Nephron (organoid): ENCODE data around the gene BTBD2.

ENCODE experiments used
- H3K27ac Mint-ChIP-seq, 3 experiments: 2 replicates each; pipeline ENCODE4 v1.8.0; 2020; ENCODE audit warnings: mixed read lengths in 3 of 3, mild to moderate bottlenecking in 2 of 3, moderate library complexity in 1 of 3
- H3K27me3 Mint-ChIP-seq: 2 replicates; pipeline ENCODE4 v1.8.0; 2021; ENCODE audit warnings: low read depth, mild to moderate bottlenecking, moderate library complexity, mixed read lengths
- H3K36me3 Mint-ChIP-seq: 2 replicates; pipeline ENCODE4 v1.8.0; 2020; ENCODE audit warnings: low read depth, mixed read lengths
- H3K4me1 Mint-ChIP-seq: 2 replicates; pipeline ENCODE4 v1.8.0; 2020; ENCODE audit warnings: mixed read lengths
- H3K4me3 Mint-ChIP-seq, 3 experiments: 2 replicates each; pipeline ENCODE4 v1.8.0; 2020; ENCODE audit warnings: mild to moderate bottlenecking in 3 of 3, mixed read lengths in 3 of 3, moderate library complexity in 2 of 3
- H3K9me3 Mint-ChIP-seq: 2 replicates; pipeline ENCODE4 v1.8.0; 2020; ENCODE audit warnings: mixed read lengths
- TF ChIP-seq, protein P1 (sequence below), 3 experiments: fragments of 200-600 bp; sonication (generic); IDR thresholded peaks; one replicate each; pipeline ENCODE4 v1.5.0; 2021; ENCODE audit warnings: antibody characterized with exemption in 3 of 3; ENCODE audit not compliant: unreplicated experiment in 3 of 3

Gene BTBD2

GRCh38 chr19:2033825-2034159, 18.3 kb upstream of the BTBD2 start:
- TF ChIP-seq, protein P1, sequence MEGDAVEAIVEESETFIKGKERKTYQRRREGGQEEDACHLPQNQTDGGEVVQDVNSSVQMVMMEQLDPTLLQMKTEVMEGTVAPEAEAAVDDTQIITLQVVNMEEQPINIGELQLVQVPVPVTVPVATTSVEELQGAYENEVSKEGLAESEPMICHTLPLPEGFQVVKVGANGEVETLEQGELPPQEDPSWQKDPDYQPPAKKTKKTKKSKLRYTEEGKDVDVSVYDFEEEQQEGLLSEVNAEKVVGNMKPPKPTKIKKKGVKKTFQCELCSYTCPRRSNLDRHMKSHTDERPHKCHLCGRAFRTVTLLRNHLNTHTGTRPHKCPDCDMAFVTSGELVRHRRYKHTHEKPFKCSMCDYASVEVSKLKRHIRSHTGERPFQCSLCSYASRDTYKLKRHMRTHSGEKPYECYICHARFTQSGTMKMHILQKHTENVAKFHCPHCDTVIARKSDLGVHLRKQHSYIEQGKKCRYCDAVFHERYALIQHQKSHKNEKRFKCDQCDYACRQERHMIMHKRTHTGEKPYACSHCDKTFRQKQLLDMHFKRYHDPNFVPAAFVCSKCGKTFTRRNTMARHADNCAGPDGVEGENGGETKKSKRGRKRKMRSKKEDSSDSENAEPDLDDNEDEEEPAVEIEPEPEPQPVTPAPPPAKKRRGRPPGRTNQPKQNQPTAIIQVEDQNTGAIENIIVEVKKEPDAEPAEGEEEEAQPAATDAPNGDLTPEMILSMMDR (IDR thresholded peaks at IDR 0.05; ENCODE audit: unreplicated experiment in 3 of 3): no peak
- no peaks in the 10 kb centered on the region for H3K9me3 Mint-ChIP-seq

GRCh38 chr19:2033115-2033824, 17.8 kb upstream of the BTBD2 start:
- Mint-ChIP-seq H3K27me3 (no peaks in the 10 kb centered on the region), H3K9me3 (no peaks in the 10 kb centered on the region), H3K36me3 (peaks cover 4% of the 10 kb centered on the region), H3K4me1 (peaks cover 10% of the 10 kb centered on the region), H3K27ac (no peak overlapping the region), H3K4me3 (no peak overlapping the region)
- TF ChIP-seq, protein P1 (IDR thresholded peaks at IDR 0.05; ENCODE audit: unreplicated experiment in 3 of 3): no peak

More at GRCh38 chr19:2033825-2034159, 18.3 kb upstream of the BTBD2 start:
- Mint-ChIP-seq H3K4me3 (no peak overlapping the region), H3K27ac (no peak overlapping the region), H3K4me1 (peaks cover 10% of the 10 kb centered on the region), H3K27me3 (no peaks in the 10 kb centered on the region), H3K36me3 (peaks cover 4% of the 10 kb centered on the region)

DNA sequence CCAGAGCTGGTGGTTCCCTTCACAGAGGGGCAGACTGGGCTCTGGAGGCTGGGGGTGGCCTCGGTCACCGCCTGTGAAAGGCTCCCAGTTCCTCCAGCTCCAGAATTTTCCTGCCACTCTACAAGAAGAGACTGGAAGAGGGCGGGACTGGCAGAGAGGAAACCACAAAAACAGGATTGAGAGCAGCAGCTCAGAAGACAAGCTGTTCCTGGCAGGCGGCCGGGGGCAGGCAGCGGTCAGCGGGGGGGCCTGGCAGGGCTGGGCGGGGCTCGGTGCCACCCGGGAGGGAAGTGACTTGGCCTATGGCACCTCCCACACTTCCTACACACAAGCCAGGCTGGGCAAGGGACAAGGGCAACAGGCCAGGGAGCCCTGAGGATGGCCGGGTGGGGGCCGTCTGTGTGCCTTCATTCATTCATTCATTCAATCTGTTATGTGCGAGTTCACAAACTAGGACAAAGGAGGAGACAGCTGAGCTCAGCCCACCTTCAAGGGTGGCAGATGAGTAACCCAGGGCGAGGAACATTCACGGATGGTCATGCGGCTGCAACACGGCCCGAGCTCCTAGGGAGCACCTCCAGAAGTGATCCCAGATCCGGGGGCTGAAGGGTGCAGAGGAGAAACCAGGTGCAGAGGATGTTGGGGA, 16.9 kb upstream of the BTBD2 start:
- Mint-ChIP-seq H3K9me3 (no peaks in the 10 kb centered on the region), H3K27ac (peak overlapping the region; percentile 18 to 67 (median 63)), H3K27me3 (no peaks in the 10 kb centered on the region), H3K4me1 (peaks cover 10% of the 10 kb centered on the region), H3K36me3 (no peaks in the 10 kb centered on the region), H3K4me3 (peak overlapping the region in 1 of 3 experiments; percentile 7)
- TF ChIP-seq, protein P1 (IDR thresholded peaks at IDR 0.05; ENCODE audit: unreplicated experiment in 3 of 3): no peak

DNA sequence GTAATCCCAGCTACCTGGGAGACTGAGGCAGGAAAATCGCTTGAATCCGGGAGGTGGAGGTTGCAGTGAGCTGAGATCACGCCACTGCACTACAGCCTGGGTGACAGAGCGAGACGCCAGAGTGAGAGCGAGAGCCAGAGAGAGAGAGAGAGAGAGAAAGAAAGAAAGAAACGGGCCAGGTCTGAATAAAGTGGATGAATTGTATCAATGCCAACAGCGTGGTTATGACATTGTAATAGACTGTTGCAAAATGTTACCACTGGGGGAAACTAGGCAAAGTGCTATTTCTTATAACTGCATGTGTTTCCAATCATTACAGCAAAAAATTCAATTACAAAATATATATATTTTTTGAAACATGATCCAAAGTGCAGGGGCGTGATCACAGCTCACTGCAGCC, 11.8 kb upstream of the BTBD2 start:
- Mint-ChIP-seq H3K9me3 (peaks cover 7% of the 10 kb centered on the region), H3K27me3 (peaks cover 5% of the 10 kb centered on the region), H3K4me3 (no peak overlapping the region), H3K27ac (peak overlapping the region in 2 of 3 experiments; percentile 52 to 59), H3K36me3 (no peaks in the 10 kb centered on the region), H3K4me1 (peaks cover 5% of the 10 kb centered on the region)
- TF ChIP-seq, protein P1 (IDR thresholded peaks at IDR 0.05; ENCODE audit: unreplicated experiment in 3 of 3): no peak

- Mint-ChIP-seq H3K27me3 (peaks cover 5% of the 10 kb centered on the region), H3K36me3 (no peaks in the 10 kb centered on the region), H3K4me1 (no peaks in the 10 kb centered on the region), H3K27ac (no peak overlapping the region), H3K9me3 (peaks cover 7% of the 10 kb centered on the region), H3K4me3 (no peak overlapping the region)
- TF ChIP-seq, protein P1 (IDR thresholded peaks at IDR 0.05; ENCODE audit: unreplicated experiment in 3 of 3): no peak
Observed at GRCh38 chr19:2026770-2027169, 11.3 kb upstream of the BTBD2 start.

- H3K9me3 Mint-ChIP-seq: peaks cover 7% of the 10 kb centered on the region
- H3K36me3 Mint-ChIP-seq: no peaks in the 10 kb centered on the region
- H3K4me3 Mint-ChIP-seq: no peak overlapping the region
- no peak overlapping the region for H3K27ac Mint-ChIP-seq
- TF ChIP-seq, protein P1 (IDR thresholded peaks at IDR 0.05; ENCODE audit: unreplicated experiment in 3 of 3): no peak
- peaks cover 6% of the 10 kb centered on the region for H3K4me1 Mint-ChIP-seq
- peaks cover 5% of the 10 kb centered on the region for H3K27me3 Mint-ChIP-seq
Observed at GRCh38 chr19:2022289-2022688, 6.8 kb upstream of the BTBD2 start.
